HepG2 (cell line): ENCODE measurements around the gene TEX22. TPM values are rescaled to one million over a fixed set of nuclear protein-coding genes. Genes with fewer than 3 reads are reported as not detected.

ENCODE experiments used
- AGO2 ChIP-seq: fragments of 200-400 bp; formaldehyde crosslinking; optimal IDR thresholded peaks from 2 replicates; pipeline ENCODE3; 2017; ENCODE audit warnings: mild to moderate bottlenecking, low read depth, low read length, moderate library complexity
- CCAR2 ChIP-seq: fragments of 200-400 bp; formaldehyde crosslinking; optimal IDR thresholded peaks from 2 replicates; pipeline ENCODE3; 2018; ENCODE audit warnings: low read depth, mild to moderate bottlenecking, low read length, moderate library complexity
- HIVEP1 ChIP-seq: sonication (generic); formaldehyde crosslinking; IDR thresholded peaks from 2 replicates; pipeline ENCODE4 v1.4.0; 2020; ENCODE audit warnings: mild to moderate bottlenecking, missing genetic modification reagents
- KAT2B ChIP-seq: fragments of 150-350 bp; IDR thresholded peaks from 2 replicates; pipeline ENCODE4 v1.6.1; 2014; ENCODE audit warnings: low read depth, low read length, borderline replicate concordance
- KDM4B ChIP-seq: sonication (generic); formaldehyde crosslinking; IDR thresholded peaks from 2 replicates; pipeline ENCODE4 v1.4.0; 2020; ENCODE audit warnings: missing genetic modification reagents
- KLF13 ChIP-seq: sonication (generic); formaldehyde crosslinking; IDR thresholded peaks from 2 replicates; pipeline ENCODE4 v1.4.0; 2020; ENCODE audit warnings: mild to moderate bottlenecking, missing genetic modification reagents
- MTF1 ChIP-seq: sonication (generic); formaldehyde crosslinking; IDR thresholded peaks from 2 replicates; pipeline ENCODE4 v1.5.0; 2020; ENCODE audit warnings: missing genetic modification reagents
- NFE2 ChIP-seq: sonication (generic); formaldehyde crosslinking; IDR thresholded peaks from 2 replicates; pipeline ENCODE4 v1.4.0; 2020; ENCODE audit warnings: missing genetic modification reagents
- PHF8 ChIP-seq: sonication (generic); formaldehyde crosslinking; IDR thresholded peaks from 2 replicates; pipeline ENCODE4 v1.5.0; 2020; ENCODE audit warnings: missing genetic modification reagents
- RBFOX2 ChIP-seq: fragments of 200-400 bp; formaldehyde crosslinking; IDR thresholded peaks from 2 replicates; pipeline ENCODE4 v1.6.1; 2017; ENCODE audit warnings: low read depth, mild to moderate bottlenecking, low read length
- RBM22 ChIP-seq: fragments of 200-400 bp; formaldehyde crosslinking; optimal IDR thresholded peaks from 2 replicates; pipeline ENCODE3; 2017; ENCODE audit warnings: mild to moderate bottlenecking, low read length, moderate library complexity
- TOE1 ChIP-seq: sonication (generic); formaldehyde crosslinking; IDR thresholded peaks from 2 replicates; pipeline ENCODE4 v1.4.0; 2020; ENCODE audit warnings: mild to moderate bottlenecking, missing genetic modification reagents
- ZMYM4 ChIP-seq: sonication (generic); formaldehyde crosslinking; IDR thresholded peaks from 2 replicates; pipeline ENCODE4 v1.8.1; 2023; ENCODE audit warnings: mild to moderate bottlenecking, missing genetic modification reagents
- ZNF607 ChIP-seq: sonication (generic); formaldehyde crosslinking; IDR thresholded peaks from 2 replicates; pipeline ENCODE4 v1.5.1; 2020; ENCODE audit warnings: missing genetic modification reagents, mild to moderate bottlenecking, borderline replicate concordance
- ZNF644 ChIP-seq: IDR thresholded peaks from 2 replicates; pipeline ENCODE4 v1.6.1; 2016; ENCODE audit warnings: low read depth
- ZNF777 ChIP-seq: sonication (generic); formaldehyde crosslinking; IDR thresholded peaks from 2 replicates; pipeline ENCODE4 v1.4.0; 2020; ENCODE audit warnings: missing genetic modification reagents
- ZNF850 ChIP-seq: sonication (generic); formaldehyde crosslinking; conservative IDR thresholded peaks from 2 replicates; pipeline ENCODE4 v1.9.0; 2021; ENCODE audit warnings: mild to moderate bottlenecking, missing genetic modification reagents
- ZSCAN30 ChIP-seq: sonication (generic); formaldehyde crosslinking; IDR thresholded peaks from 2 replicates; pipeline ENCODE4 v1.5.0; 2020; ENCODE audit warnings: mild to moderate bottlenecking, missing genetic modification reagents
- polyA plus RNA-seq, 8 experiments: library from polyadenylated mRNA; depleted of rRNA in 3 of 8; stranded (reverse) in 7 of 8; unstranded in 1 of 8; fragments of >200 nt; fragmentation: Illumina TruSeq in 4 of 8; extraction: Trizol in 4 of 8; gene quantifications; 2 replicates each; pipeline versions ENCODE4 v1.2.1 to v1.2.3, GENCODE V29; 2011 to 2016; ENCODE audit warnings: low read depth in 4 of 8, missing spikeins in 1 of 8, mixed read lengths in 1 of 8; ENCODE audit not compliant: insufficient read depth in 1 of 8
- total RNA-seq, 5 experiments: library from RNA; depleted of rRNA; stranded (reverse); fragments of >200 nt; fragmentation: Illumina TruSeq; extraction: Trizol; gene quantifications; 2 replicates each; pipeline ENCODE4 v1.2.3, GENCODE V29; 2016; ENCODE audit warnings: low read depth in 1 of 5
- TF ChIP-seq, protein P1 (sequence below): IDR thresholded peaks from 2 replicates; pipeline ENCODE4 v1.6.1; 2016; ENCODE audit warnings: missing compliant biosample characterization, missing genetic modification reagents, borderline replicate concordance
- TF ChIP-seq, protein P2 (sequence below): sonication (generic); formaldehyde crosslinking; IDR thresholded peaks from 2 replicates; pipeline ENCODE4 v1.4.0; 2020; ENCODE audit warnings: missing genetic modification reagents, mild to moderate bottlenecking, borderline replicate concordance
- TF ChIP-seq, protein P3 (sequence below): sonication (generic); formaldehyde crosslinking; IDR thresholded peaks from 2 replicates; pipeline ENCODE4 v1.8.0; 2022; ENCODE audit warnings: missing genetic modification reagents, mild to moderate bottlenecking, borderline replicate concordance
- TF ChIP-seq, protein P4 (sequence below): sonication (generic); formaldehyde crosslinking; IDR thresholded peaks from 2 replicates; pipeline ENCODE4 v1.4.0; 2020; ENCODE audit warnings: mild to moderate bottlenecking, low read depth, missing genetic modification reagents
- TF ChIP-seq, protein P5 (sequence below): sonication (generic); formaldehyde crosslinking; IDR thresholded peaks from 2 replicates; pipeline ENCODE4 v1.5.0; 2020; ENCODE audit warnings: mild to moderate bottlenecking, missing genetic modification reagents, moderate library complexity

Gene TEX22
- total and polyA plus RNA-seq, 2 of the 13 experiments (the other 11 are each of a cell fraction or from before 2014, with no cell fraction given), result 0.07 to 0.27 TPM

DNA sequence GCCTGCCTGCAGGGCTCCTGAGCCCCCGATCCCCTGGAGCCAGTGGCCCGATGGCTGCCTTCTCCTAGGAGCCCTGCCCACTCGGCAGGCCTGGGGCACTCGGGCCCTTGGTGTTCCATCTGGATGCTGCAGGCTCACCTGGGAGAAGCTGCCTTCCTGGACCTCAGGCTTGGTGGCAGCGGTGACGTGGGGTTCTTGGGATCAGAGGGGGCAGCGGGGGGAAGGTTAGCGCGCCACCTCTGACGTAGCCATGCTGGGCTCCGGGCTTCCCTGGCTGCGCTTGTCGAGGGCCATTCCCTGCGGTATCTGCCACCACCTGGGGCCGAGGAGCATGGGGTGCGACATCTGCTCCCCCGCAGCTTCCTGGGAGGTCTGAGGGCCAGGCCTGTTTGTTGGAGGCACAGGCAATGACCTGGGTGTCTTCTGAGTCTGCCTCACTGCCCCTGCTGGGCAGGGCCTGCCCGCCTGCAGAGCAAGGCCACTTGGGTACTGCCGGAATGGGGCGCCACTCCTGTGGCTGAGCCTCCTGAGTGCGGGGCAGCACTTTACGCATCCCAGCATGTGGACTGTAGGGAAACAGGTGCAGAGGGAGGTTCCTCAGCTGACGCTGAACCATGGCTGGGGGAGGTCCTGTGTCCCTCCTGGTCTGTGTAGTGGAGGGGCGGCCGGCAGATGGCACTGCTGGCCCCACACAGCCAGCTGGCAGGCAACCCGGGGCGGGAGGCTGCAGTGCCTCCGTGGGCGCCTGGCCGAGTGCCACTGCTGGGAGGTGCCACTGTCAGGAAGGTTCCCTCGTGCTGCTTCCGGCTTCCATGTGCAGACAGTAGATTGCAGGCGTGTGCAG, 41.6 kb downstream of the TEX22 start (continued):
- TF ChIP-seq, protein P1, sequence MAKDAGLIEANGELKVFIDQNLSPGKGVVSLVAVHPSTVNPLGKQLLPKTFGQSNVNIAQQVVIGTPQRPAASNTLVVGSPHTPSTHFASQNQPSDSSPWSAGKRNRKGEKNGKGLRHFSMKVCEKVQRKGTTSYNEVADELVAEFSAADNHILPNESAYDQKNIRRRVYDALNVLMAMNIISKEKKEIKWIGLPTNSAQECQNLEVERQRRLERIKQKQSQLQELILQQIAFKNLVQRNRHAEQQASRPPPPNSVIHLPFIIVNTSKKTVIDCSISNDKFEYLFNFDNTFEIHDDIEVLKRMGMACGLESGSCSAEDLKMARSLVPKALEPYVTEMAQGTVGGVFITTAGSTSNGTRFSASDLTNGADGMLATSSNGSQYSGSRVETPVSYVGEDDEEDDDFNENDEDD (CRISPR knock-in tag), result no peak
- TF ChIP-seq MTF1 (CRISPR knock-in tag) (no peak), ZNF644 (CRISPR knock-in tag) (no peak), ZNF607 (CRISPR knock-in tag) (no peak), ZSCAN30 (CRISPR knock-in tag) (no peak), KLF13 (no peak), HIVEP1 (CRISPR knock-in tag) (no peak), RBFOX2 (peak; percentile 5; the same call in 1 of the 2 replicates), NFE2 (CRISPR knock-in tag) (no peak), ZNF777 (CRISPR knock-in tag) (no peak), KAT2B (no peak), TOE1 (CRISPR knock-in tag) (no peak), CCAR2 (no peak), PHF8 (CRISPR knock-in tag) (no peak), ZNF850 (CRISPR knock-in tag) (no peak), KDM4B (CRISPR knock-in tag) (no peak), RBM22 (peak; percentile 50), ZMYM4 (no peak), AGO2 (peak; percentile 14)
- TF ChIP-seq, protein P2, sequence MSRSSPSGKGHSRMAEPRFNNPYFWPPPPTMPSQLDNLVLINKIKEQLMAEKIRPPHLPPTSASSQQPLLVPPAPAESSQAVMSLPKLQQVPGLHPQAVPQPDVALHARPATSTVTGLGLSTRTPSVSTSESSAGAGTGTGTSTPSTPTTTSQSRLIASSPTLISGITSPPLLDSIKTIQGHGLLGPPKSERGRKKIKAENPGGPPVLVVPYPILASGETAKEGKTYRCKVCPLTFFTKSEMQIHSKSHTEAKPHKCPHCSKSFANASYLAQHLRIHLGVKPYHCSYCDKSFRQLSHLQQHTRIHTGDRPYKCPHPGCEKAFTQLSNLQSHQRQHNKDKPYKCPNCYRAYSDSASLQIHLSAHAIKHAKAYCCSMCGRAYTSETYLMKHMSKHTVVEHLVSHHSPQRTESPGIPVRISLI (CRISPR knock-in tag), result no peak
- TF ChIP-seq, protein P3, sequence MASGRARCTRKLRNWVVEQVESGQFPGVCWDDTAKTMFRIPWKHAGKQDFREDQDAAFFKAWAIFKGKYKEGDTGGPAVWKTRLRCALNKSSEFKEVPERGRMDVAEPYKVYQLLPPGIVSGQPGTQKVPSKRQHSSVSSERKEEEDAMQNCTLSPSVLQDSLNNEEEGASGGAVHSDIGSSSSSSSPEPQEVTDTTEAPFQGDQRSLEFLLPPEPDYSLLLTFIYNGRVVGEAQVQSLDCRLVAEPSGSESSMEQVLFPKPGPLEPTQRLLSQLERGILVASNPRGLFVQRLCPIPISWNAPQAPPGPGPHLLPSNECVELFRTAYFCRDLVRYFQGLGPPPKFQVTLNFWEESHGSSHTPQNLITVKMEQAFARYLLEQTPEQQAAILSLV (CRISPR knock-in tag), result no peak
- TF ChIP-seq, protein P4, sequence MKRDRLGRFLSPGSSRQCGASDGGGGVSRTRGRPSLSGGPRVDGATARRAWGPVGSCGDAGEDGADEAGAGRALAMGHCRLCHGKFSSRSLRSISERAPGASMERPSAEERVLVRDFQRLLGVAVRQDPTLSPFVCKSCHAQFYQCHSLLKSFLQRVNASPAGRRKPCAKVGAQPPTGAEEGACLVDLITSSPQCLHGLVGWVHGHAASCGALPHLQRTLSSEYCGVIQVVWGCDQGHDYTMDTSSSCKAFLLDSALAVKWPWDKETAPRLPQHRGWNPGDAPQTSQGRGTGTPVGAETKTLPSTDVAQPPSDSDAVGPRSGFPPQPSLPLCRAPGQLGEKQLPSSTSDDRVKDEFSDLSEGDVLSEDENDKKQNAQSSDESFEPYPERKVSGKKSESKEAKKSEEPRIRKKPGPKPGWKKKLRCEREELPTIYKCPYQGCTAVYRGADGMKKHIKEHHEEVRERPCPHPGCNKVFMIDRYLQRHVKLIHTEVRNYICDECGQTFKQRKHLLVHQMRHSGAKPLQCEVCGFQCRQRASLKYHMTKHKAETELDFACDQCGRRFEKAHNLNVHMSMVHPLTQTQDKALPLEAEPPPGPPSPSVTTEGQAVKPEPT (CRISPR knock-in tag), result no peak
- TF ChIP-seq, protein P5, sequence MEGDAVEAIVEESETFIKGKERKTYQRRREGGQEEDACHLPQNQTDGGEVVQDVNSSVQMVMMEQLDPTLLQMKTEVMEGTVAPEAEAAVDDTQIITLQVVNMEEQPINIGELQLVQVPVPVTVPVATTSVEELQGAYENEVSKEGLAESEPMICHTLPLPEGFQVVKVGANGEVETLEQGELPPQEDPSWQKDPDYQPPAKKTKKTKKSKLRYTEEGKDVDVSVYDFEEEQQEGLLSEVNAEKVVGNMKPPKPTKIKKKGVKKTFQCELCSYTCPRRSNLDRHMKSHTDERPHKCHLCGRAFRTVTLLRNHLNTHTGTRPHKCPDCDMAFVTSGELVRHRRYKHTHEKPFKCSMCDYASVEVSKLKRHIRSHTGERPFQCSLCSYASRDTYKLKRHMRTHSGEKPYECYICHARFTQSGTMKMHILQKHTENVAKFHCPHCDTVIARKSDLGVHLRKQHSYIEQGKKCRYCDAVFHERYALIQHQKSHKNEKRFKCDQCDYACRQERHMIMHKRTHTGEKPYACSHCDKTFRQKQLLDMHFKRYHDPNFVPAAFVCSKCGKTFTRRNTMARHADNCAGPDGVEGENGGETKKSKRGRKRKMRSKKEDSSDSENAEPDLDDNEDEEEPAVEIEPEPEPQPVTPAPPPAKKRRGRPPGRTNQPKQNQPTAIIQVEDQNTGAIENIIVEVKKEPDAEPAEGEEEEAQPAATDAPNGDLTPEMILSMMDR (CRISPR knock-in tag), result 0 out of 2 replicates have a peak, but pooled peaks have one; percentile 6
